ENCODE measurements around the gene RAD51B. TPM values are rescaled to one million over a fixed set of nuclear protein-coding genes. Genes with fewer than 3 reads are reported as not detected.

Gene RAD51B
- total and polyA plus RNA-seq, 2 donors (not counting 1 experiment from before 2014, with no cell fraction given) = 4.6 to 16.3 TPM

DNA sequence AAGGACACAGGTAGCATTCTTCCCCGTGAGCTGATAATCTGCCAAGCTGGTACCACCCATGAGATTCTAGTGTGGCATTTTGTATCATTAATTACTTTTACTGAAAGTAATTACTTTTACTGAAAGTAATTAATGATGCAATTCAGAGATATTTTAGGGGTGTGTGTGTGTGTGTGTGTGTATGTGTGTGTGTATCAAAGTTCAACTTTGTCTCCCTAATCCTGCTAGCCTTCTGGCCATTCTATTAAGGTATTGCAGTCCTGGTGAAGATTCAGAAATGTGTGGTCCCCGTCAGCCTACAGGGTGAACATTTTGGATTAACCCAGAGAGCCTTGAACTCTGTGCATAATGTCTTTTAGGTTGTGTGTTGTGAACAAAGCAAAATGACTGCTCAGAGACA is 662.4 kb downstream of the RAD51B start:
- no peak overlapping the region for H3K4me3 ChIP-seq (replicated peaks in 1 of 4; ENCODE audit: control extremely low read depth in 1 of 4, insufficient read depth in 1 of 4, low read depth in 3 of 4, low read length in 4 of 4)
- no peak overlapping the region for H3K27ac ChIP-seq (ENCODE audit: insufficient read depth, low read length)
- H2AFZ ChIP-seq (ENCODE audit: low read length) = no peak overlapping the region
- H3K79me2 ChIP-seq (ENCODE audit: control insufficient read depth, insufficient read depth, low read length) = no peaks in the 10 kb centered on the region
- H3K4me1 ChIP-seq (ENCODE audit: control insufficient read depth, extremely low read depth, insufficient read depth, low read length) = peaks cover 3% of the 10 kb centered on the region
- TF ChIP-seq EZH2 (IDR thresholded peaks at IDR 0.05; ENCODE audit: low read length, missing control alignments) = no peak
- TF ChIP-seq, protein P1, sequence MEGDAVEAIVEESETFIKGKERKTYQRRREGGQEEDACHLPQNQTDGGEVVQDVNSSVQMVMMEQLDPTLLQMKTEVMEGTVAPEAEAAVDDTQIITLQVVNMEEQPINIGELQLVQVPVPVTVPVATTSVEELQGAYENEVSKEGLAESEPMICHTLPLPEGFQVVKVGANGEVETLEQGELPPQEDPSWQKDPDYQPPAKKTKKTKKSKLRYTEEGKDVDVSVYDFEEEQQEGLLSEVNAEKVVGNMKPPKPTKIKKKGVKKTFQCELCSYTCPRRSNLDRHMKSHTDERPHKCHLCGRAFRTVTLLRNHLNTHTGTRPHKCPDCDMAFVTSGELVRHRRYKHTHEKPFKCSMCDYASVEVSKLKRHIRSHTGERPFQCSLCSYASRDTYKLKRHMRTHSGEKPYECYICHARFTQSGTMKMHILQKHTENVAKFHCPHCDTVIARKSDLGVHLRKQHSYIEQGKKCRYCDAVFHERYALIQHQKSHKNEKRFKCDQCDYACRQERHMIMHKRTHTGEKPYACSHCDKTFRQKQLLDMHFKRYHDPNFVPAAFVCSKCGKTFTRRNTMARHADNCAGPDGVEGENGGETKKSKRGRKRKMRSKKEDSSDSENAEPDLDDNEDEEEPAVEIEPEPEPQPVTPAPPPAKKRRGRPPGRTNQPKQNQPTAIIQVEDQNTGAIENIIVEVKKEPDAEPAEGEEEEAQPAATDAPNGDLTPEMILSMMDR (conservative IDR thresholded peaks at IDR 0.05 in 1 of 2, IDR thresholded peaks at IDR 0.05 in 1 of 2; ENCODE audit: low read depth in 1 of 2, low read length in 2 of 2) = no peak
- H3K9me3 ChIP-seq (ENCODE audit: control insufficient read depth, insufficient read depth, low read depth, low read length) = no peaks in the 10 kb centered on the region
- no peak overlapping the region for H3K9ac ChIP-seq (ENCODE audit: insufficient read depth, low read length)
- no peak overlapping the region for H3K4me2 ChIP-seq (ENCODE audit: extremely low read depth, insufficient read depth, low read length)
- H3K27me3 ChIP-seq (ENCODE audit: control insufficient read depth, insufficient read depth, low read length) = no peaks in the 10 kb centered on the region
- no peaks in the 10 kb centered on the region for H4K20me1 ChIP-seq (ENCODE audit: control insufficient read depth, extremely low read depth, insufficient read depth, low read length)
- DNase-seq (ENCODE audit: low read depth in 2 of 2) = no peak
- H3K36me3 ChIP-seq (ENCODE audit: control insufficient read depth, insufficient read depth, low read length) = no peaks in the 10 kb centered on the region

DNA sequence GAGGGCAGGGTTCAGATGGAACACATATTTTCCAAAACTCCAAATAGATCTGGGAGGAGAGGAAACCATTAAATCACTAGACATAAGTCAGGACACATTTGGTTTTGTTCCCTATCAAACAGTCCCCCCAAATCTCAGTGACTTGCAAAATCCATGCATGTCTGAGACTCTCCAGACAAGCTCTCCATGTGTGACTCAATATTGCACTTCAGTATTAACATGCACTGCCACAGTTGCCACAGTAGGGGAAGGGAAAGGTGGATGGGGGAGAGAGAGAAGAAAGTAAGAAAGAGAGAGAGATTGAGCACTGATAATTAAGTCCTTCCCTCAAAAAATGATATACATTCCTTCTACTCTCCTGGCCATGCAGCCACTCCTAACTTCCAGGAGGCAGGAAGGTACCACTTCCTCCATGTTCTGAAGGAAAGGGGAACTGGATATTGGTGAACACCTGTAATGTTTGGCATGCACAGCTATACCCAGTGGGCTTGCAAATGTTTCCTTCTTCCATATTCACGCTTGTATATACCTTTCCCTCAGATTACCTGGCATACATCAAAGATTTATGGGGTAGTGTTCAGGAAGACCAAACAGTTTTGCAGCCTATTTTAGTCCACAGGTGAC is 663.3 kb downstream of the RAD51B start:
- no peak overlapping the region for H2AFZ ChIP-seq (ENCODE audit: low read length)
- H3K79me2 ChIP-seq (ENCODE audit: control insufficient read depth, insufficient read depth, low read length) = no peaks in the 10 kb centered on the region
- H3K36me3 ChIP-seq (ENCODE audit: control insufficient read depth, insufficient read depth, low read length) = no peaks in the 10 kb centered on the region
- no peaks in the 10 kb centered on the region for H4K20me1 ChIP-seq (ENCODE audit: control insufficient read depth, extremely low read depth, insufficient read depth, low read length)
- TF ChIP-seq EZH2 (IDR thresholded peaks at IDR 0.05; ENCODE audit: low read length, missing control alignments) = no peak
- TF ChIP-seq, protein P1 (conservative IDR thresholded peaks at IDR 0.05 in 1 of 2, IDR thresholded peaks at IDR 0.05 in 1 of 2; ENCODE audit: low read depth in 1 of 2, low read length in 2 of 2) = no peak
- no peak overlapping the region for H3K27ac ChIP-seq (ENCODE audit: insufficient read depth, low read length)
- H3K9ac ChIP-seq (ENCODE audit: insufficient read depth, low read length) = no peak overlapping the region
- H3K4me1 ChIP-seq (ENCODE audit: control insufficient read depth, extremely low read depth, insufficient read depth, low read length) = no peaks in the 10 kb centered on the region
- no peaks in the 10 kb centered on the region for H3K9me3 ChIP-seq (ENCODE audit: control insufficient read depth, insufficient read depth, low read depth, low read length)
- H3K4me3 ChIP-seq (replicated peaks in 1 of 4; ENCODE audit: control extremely low read depth in 1 of 4, insufficient read depth in 1 of 4, low read depth in 3 of 4, low read length in 4 of 4) = no peak overlapping the region
- DNase-seq (ENCODE audit: low read depth in 2 of 2) = no peak
- H3K4me2 ChIP-seq (ENCODE audit: extremely low read depth, insufficient read depth, low read length) = no peak overlapping the region
- H3K27me3 ChIP-seq (ENCODE audit: control insufficient read depth, insufficient read depth, low read length) = no peaks in the 10 kb centered on the region

DNA sequence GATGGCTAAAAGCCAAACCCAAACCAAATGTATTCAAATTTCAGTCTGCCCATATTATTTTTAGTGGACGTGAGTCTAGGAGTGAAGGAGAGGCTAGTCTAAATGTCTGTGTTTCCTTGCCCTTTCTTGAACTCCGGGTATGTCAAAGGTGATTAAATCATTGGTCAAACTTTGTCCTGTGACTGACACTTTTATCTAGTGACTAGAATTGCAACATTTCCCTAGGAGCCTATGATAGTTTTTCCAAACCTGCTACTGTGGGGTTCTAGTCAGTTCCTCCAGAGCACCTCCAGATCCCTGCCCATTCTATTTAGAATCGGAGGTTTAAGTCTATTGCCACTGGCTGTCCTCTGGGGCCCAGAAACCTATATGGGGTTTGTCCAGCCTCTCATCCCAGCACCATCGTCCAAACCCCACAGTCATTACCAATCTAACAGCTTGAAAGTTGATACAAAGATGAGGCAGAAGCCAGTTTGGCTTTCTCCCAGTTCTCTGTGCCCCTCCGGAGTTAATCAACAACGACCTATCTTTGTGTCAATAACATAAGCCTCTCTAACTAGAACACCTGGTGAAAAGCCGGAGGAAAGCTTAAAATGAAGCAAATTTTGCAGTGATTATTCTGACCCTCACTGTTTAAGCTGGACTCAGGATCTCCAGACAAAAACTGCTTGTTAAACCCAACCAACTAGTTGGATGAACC is 666.6 kb downstream of the RAD51B start:
- Histone ChIP-seq H4K20me1 (ENCODE audit: control insufficient read depth, extremely low read depth, insufficient read depth, low read length) (no peaks in the 10 kb centered on the region), H3K4me1 (ENCODE audit: control insufficient read depth, extremely low read depth, insufficient read depth, low read length) (no peaks in the 10 kb centered on the region), H3K9ac (ENCODE audit: insufficient read depth, low read length) (no peak overlapping the region), H3K4me2 (ENCODE audit: extremely low read depth, insufficient read depth, low read length) (no peak overlapping the region), H3K36me3 (ENCODE audit: control insufficient read depth, insufficient read depth, low read length) (no peaks in the 10 kb centered on the region), H3K79me2 (ENCODE audit: control insufficient read depth, insufficient read depth, low read length) (no peaks in the 10 kb centered on the region), H3K4me3 (replicated peaks in 1 of 4; ENCODE audit: control extremely low read depth in 1 of 4, insufficient read depth in 1 of 4, low read depth in 3 of 4, low read length in 4 of 4) (no peak overlapping the region), H3K27ac (ENCODE audit: insufficient read depth, low read length) (no peak overlapping the region), H3K9me3 (ENCODE audit: control insufficient read depth, insufficient read depth, low read depth, low read length) (no peaks in the 10 kb centered on the region), H2AFZ (ENCODE audit: low read length) (no peak overlapping the region), H3K27me3 (ENCODE audit: control insufficient read depth, insufficient read depth, low read length) (no peaks in the 10 kb centered on the region)
- no peak for DNase-seq (ENCODE audit: low read depth in 2 of 2)
- no peak for TF ChIP-seq EZH2 (IDR thresholded peaks at IDR 0.05; ENCODE audit: low read length, missing control alignments)
- TF ChIP-seq, protein P1 (conservative IDR thresholded peaks at IDR 0.05 in 1 of 2, IDR thresholded peaks at IDR 0.05 in 1 of 2; ENCODE audit: low read depth in 1 of 2, low read length in 2 of 2) = no peak
